NCI-H1105 treated with DMSO at 0.1 percent for 48 hours (cell line): ENCODE data around the gene CCDC187.
"Not testable (repeated sequence)": the region's sequence is repeated elsewhere in the genome, so short reads cannot be mapped to it uniquely, and the experiment has no call there.

Experiments used
- DNase-seq: peaks from one replicate; lab custom pipeline; 2025; lab: John Stamatoyannopoulos, UW

Gene CCDC187

DNA sequence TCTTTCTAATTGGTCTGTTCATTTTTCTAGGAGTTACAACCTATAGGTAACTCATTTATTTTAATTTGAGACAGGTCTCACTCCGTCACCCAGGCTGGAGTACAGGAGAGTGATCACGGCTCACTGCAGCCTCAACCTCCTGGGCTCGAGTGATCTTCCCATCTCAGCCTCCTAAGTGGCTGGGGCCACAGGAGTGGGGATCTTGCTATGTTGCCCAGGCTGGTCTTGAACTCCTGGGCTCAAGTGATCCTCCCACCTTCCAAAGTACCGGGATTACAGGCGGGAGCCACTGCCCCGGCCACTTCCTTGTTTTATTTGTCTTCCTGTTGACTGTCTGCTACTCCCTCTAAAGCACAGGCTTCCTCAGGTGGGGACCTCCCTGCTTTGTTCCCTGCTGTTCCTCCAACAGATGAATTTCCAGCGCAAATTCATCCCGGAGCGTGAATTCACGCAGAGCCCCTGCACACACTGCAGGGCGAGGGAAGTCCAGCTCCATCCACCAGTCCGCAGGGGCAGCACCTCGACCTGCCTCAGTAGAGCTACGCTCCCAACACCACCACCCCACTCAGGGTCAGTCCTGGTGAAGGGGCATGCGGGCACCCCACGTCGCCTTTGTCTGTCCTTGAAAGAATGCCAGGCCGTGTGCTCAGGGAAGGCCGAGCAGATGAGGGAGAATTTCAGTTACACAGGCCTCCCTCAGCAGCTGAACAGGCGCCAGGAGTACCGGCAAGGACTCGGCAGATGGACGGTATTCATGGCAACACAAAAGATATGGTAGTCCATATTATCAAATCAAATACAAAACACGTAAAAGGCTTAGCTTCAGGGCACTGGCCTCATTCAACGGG lies 64.5 kb downstream of the CCDC187 start:
- no peak for DNase-seq

DNA sequence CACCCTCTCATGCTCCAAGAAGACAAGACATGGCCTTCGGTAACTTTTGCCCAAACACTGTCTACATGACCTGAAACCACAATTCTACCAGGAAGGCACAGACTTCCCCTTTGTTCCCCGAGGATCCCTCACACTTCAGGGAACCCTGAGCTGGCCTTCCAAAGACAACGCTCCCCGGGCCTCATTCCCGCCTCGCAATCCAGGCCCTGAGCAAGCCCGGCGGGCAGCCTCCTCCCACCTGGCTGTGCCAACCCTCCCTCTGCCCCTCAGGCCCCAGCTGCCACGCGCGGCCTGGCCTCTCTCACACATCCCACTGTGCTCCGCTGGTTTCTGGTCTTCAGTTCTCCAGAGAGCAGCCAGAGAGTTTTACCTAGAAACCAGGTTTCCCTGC lies 65.6 kb downstream of the CCDC187 start:
- no peak for DNase-seq

DNA sequence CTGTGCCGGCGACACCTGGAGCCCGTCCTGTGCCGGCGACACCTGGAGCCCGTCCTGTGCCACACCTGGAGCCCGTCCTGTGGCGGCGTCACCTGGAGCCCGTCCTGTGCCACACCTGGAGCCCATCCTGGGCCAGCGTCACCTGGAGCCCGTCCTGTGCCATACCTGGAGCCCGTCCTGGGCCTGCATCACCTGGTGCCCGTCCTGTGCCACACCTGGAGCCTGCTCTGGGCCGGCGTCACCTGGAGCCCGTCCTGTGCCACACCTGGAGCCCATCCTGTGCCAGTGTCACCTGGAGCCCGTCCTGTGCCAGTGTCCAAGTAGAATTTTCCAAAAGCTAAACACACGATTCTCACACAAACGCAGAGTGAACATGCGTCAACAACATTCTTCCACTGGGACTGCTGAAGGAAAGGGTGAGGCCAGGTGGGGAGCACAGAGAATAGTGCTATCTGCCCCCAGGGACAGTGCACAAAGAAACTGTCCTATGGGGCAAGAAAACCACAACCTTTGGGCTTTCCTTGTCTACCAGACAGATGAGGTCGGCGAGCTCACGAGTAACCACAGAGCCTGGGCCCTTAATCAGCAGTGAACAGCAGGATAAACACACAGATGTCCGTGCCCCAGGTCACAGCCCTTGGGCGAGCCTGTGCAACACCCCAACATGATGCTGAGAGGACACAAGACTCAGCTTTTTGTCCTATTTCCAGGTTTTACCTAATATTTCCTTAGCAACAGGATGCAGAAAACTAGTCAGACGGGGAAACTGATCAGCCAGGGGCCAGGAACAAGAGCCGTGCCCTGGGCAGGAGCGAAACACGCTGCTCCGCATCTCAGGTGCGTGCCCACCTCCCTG lies 66.2 kb downstream of the CCDC187 start:
- no peak for DNase-seq

DNA sequence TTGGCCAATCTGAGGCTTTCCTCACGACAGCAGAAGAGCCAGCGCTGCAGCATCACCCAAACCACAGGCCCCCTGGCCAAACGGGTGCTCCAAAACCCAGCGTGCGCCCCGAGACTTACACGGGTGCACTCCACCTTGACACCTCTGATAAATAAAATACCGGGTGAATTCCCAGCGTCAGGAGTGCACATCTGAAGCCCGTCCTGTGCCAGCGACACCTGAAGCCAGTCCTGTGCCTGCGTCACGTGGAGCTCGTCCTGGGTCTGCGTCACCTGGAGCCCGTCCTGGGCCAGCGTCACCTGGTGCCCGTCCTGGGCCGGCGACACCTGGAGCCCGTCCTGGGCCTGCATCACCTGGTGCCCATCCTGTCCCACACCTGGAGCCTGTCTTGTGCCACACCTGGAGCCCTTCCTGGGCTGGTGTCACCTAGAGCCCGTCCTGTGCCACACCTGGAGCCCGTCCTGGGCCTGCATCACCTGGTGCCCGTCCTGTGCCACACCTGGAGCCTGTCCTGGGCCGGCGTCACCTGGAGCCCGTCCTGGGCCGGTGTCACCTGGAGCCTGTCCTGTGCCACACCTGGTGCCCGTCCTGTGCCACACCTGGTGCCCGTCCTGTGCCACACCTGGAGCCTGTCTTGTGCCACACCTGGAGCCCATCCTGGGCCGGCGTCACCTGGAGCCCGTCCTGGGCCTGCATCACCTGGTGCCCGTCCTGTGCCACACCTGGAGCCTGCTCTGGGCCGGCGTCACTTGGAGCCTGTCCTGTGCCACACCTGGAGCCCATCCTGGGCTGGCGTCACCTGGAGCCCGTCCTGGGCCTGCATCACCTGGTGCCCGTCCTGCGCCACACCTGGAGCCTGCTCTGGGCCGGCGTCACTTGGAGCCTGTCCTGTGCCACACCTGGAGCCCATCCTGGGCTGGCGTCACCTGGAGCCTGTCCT lies 67.2 kb downstream of the CCDC187 start:
- DNase-seq: not testable (repeated sequence)

DNA sequence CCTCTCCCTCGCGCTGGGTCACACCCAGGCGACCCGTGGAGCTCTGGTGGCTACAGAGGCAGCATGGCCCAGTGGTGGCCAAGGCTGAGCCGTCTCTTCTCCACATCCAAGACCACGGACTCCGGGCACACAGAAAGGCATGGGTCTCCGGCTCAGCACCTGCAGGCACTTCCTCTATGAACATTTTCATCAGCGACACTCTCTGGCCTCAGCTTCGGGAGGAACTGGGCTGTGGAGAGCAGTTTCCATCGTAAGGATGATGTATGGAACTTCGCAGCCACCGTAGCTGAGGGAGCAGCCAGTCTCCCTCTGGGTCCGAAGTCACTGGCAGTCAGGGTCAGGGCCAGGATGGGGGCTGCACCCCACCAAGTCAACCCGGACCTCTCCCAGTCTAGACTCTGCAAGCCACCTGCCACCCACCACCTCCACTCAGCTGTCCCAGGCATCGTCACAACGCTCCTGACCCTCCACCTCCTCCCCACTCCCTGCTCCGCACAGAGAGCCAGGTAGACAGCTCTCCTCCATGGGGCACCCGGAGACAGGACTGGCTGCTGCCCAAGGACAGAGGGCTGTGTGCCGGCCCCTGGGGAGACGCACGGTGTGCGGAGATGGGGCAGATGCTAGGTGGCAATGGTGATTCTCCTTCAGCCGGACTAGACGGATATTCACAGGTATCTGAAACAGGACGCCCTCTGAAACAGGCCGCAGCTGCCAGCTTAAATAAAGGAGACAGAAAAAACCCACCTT lies 68.0 kb downstream of the CCDC187 start:
- no peak for DNase-seq

DNA sequence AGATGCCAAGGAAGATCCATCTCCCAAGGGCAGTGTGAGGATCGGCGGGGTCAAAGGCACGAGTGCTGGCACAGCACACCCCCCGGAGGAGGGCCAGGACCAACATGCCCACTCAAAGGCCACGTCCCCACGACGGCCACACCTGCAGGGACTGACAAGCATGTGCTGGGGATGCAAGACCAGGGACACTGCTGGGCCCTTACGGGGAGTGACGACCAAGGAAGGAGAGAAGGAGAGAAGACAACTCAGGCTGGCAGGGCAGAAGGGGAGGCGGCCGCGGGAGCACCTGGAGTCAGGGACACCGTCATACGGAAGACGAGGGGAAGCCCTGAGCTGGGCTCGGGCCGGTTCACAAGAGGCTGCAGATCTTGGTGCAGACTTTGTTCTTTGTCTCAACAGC lies 68.7 kb downstream of the CCDC187 start:
- no peak for DNase-seq

DNA sequence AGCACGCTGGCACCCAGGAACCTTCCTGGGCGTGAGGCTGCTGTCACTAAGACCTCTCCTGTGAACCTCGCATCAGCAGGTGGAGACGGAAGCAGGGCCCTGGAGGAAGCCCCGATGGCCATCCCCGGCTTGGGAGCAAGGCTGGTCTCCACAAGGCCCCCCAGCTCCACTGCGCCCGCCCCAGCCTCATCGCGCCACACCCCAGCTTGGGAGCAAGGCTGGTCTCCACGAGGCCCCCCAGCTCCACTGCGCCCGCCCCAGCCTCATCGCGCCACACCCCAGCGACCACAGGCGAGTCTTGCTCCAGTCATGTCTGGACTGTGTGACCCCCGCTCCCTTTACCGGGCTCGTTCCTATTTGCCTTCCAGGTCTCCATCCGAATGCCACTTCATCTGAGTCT lies 69.3 kb downstream of the CCDC187 start:
- DNase-seq: no peak

DNA sequence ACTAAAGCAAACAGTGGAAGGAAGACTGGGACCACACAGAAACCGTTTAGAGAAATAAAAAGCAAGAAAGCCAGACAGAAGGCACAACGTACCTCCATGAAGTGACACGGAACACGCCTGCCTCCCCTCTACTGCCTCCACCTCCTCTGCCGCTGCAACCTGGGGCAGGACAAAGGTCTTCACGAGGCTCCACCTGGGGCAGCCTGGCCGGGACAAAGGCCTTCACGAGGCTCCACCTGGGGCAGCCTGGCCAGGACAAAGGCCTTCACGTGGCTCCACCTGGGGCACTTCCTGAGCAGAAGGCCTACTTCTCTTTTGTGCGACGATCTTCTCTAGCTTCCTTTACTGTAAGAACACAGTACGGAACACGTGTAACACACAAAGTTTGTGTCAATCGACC lies 70.0 kb downstream of the CCDC187 start:
- no peak for DNase-seq

DNA sequence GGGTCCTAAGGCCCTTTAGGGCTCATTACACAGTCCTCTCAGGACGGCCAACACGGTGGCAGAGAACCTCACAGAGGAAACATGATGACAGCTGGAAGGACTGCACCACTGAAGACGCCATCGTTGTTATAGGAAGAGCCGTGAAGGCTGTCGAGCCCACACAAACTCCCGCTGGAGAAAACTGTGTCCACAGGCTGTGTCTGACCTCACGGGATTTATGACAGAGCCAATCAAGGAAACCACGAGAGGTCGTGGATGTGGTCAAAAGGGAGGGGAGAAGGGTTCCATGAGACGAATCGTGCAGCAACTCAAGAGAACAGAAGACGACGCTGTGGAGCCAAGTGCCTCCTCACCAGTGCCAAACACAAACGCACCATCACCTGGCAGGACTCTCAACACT lies 70.5 kb downstream of the CCDC187 start:
- DNase-seq: no peak

DNA sequence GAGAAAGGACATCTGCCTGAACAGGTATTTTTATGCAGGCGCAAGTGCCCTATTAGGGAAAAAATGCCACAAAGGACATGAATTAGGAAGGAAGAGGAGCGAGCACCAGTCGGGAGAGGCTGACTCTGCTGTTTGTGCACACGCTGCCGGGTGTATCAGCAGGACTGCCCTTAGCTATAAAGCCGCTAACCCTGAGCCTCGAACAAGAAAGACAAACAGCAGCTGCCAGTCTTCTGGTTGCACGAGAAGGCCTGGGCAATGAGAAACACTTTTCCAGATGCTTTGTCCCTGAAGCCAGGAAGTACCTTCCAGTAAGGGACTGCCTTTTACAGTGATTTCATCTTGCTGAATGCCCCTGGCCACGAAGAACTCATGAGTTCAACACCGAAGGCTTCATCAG lies 70.9 kb downstream of the CCDC187 start:
- DNase-seq: no peak

DNA sequence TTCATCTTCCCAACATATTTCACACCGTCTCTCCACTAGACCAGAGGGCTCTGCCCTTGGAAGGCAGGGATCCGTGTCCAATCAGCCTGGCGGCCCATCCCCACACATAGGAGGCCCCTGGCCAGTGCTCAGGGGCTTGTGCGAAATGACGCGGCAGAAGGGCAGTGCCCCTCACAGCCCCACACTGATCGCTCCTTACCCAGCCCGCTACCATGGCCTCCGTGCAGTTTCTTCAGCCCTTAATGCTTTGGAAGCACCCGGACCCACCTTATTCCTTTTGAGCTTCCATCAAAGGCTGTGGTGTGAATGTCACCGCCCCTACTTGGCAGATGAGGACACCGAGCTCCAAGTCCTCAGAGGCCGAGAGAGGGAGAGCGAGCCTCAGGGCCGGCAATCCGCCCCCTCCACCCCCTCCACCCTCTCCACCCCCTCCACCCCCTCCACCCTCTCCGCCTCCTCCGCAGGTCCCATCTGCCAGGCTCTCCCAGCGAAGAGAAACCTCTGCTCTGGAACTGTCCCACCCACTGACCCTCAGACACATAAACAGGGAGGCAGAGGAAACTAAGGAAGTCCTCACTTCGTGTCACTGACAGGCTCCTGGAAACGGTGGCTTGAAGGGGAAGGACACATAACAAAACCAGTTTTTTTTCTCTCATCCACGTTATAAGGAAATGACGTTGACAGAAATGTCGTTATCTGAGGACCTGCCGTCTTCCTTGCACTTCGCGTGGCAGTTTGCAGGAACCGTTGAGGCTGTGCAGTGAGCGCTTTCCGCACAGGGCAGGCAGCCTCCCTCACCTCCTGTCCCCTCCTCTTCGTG lies 72.2 kb downstream of the CCDC187 start:
- no peak for DNase-seq

DNA sequence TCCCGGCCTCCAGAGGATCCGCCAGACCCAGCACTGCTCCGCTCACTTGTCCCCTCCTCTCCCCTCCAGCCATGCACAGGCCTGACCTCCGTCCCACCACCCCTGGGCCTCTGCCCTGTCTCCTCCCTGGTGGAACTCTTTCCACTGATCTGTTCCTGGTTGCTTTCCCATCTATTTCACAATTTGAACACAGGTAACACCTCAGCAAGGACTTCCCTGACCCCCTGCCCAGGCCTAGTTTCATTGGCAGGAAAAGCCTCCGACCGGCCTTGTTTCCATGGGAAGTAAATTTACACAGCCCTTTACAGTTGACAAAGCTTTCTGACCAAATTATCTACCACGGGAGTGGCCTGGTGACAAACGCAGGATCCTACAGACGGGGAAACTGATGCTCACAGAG lies 73.1 kb downstream of the CCDC187 start:
- no peak for DNase-seq

DNA sequence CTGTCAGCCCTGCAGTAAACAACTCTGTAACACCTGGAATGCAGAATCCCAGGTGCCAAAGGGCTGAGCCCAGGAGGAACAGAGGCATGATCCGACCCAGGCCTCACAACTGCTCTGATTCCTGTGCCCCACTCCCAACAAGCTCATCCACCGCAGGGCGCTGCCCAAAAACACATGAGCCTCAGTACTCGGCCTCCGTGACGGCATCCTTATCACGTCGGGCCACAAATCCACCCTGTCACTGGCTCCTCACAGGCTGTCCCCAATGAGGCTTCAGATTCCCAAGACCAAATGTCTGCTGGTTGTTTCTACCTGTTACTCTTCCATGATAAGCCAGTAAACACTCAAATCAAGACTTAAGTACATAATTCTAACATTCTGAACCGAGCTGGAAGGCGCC lies 73.5 kb downstream of the CCDC187 start:
- DNase-seq: no peak

DNA sequence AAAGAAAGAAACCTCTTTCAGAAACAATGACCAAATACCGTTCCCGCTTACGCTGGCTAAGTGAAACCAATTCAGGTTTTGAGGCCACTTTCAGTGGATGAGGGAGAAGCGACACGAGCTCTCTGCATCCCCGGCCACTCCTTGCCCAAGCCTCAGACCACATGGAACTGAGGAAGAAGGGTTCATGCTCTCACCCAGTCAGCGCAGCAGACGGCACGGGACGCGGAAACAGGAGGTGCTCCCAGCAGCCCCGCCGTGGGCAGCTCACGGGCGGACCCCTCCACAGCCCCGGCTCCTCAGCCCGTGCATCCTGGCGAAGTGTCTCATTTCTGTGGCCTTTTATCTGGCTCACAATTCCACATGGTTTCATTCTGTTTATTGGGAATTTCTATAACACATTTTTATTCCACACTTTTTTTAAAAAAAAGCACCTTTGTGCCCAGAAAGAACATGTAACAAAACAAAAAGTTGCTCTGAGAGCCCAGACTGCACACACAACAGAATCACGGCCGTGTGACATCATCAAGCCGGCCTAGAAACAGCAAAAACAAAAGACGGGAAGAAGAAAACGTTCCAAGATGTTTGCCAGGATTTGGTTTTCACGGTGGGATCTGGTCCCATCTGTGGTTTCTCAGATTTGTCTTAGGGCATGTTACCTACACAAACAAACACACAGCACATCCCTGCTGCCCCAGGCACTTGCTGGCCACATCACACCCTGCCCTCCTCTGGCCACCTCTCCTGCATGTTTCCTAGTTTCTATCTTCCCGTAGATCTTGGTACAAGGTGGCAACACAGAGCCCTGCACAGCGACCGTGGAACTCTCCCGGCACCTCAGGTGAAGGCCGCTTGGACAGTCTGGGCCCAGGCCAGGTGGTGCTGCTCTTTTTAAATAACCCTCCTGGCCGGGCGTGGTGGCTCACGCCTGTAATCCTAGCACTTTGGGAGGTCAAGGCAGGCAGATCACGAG lies 74.5 kb downstream of the CCDC187 start:
- DNase-seq: no peak

DNA sequence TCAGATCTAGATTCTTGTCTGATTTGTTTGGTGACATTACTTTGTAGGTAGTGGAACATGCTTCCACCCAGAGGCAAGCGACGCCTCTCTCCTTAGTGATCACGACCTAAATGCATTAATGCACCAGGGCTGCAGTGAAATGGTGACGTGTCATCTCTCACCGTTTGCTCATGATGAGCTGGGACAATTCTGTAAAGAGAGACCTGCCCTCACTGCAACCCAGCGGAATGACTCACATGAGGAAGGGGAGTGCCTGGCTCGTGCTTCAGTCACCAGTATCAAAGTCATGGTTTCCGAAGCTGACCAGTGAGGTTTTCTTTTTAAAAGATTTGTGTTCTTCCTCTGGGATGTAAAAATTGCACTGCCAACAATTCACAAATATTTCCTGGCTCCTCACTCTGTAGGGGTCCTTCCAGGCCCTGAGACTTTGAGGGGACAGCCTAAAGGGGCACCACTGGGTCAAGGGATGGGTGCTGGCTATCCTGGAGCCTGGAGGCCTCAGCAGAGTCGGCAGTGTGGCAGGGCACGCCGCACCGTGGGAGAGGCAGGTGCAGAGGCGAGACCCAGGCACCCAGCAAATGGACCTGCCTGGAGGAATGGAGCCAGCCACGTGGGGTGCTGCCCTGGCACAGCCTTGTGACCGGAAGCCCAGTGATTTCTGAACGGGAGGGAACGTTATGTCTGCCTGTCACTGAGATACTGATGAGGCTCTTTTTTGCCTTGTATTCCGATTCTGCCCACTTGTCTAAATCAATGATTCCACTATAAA lies 75.6 kb downstream of the CCDC187 start:
- DNase-seq: no peak

DNA sequence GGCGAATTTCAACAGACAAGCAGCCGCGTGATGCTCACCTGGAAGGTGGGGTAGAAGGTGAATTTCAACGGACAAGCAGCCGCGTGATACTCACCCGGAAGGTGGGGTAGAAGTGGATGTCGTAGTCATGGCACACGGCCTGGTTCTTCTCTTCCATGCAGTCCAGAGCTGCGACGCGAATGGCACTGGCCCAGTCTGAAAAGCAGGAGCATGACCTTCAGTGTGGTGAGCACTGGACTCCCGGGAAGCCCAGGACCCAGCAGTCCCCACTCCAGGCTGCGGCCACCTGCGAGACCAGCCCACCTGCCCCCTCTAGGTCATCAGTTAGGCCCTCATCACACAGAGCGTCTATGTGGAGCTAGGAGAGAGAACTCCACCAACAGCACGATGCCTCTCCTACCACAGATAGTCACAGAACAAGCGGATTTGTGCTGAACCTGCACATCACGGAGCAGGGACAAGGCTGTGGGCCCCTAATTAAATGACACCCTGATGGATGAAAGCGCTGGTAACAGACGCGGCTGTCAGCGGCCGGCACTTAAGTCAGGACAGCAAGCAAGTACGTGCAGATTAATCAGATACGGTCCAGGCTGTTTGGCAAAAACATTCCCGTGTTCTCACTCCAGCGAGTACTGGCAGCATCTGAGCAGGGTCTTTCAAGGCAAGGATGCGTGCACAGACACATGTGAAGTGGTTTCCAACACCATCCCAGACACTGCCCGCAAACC lies 77.0 kb downstream of the CCDC187 start:
- DNase-seq: no peak

DNA sequence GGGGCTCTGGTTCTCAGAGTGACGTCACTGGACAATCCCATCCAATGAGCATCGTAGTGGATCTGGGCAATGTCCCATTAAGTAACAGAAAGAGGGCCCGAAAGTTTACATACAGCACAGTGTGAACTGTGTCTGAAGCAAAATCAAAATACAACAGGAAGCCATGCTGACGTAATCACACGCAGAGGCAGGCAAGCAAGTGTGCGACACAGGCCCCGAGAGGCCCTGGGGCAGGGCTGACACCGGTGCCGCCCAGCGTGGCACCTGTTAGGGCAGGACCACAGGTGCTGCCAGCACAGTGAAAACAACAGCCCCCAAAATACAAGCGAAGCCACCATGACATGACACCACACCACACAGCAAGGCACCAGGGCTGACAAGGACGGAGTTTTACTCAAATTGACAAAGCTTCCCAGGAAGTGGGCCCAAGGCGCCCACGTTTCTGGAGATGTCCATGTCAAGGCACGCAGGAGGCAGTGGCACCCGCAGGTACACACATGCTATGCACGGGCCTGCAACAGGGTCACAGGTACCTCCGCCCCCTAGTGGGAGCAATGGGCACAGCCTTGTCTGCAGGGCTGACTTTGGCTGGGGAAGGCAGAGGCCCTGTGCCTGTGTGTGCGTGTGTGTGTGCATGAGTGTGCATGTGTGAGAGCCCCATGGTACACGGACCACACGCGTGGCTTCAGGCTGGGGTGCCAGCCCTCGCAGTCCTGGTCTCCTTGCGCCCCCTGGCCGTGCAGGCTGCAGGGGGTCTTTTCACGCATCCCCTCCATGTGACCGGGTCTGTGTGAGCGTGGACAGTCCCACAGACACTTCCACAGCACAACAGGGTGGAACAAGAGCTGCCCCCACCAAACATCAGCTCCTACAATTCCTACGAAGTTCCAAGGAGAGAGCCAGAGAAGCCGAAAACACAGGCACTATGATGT lies 77.9 kb downstream of the CCDC187 start:
- DNase-seq: peak; percentile 15
